SK-N-SH (cell line): Measurements from ENCODE around the gene TMCC3. TPM values are rescaled to one million over a fixed set of nuclear protein-coding genes. Genes with fewer than 3 reads are reported as not detected.

ENCODE experiments used
- CTCF ChIA-PET: fragments of 300-600, 350-600 bp; formaldehyde crosslinking; extraction: SDS; loops from one replicate; lab custom pipeline; 2021; lab: Yijun Ruan, JAX
- POLR2A ChIA-PET: fragments of 350-600 bp; sonication (Branson Sonifier 250); formaldehyde crosslinking; extraction: SDS; loops from one replicate; lab custom pipeline; 2020; ENCODE audit warnings: antibody characterized with exemption, inconsistent platforms; lab: Yijun Ruan, JAX
- DNase-seq: peaks from one replicate; pipeline ENCODE4 v3.0.0; 2012
- H2AFZ ChIP-seq: fragments of 200-600 bp; sonication (generic); 2 replicates; pipeline ENCODE4 v1.8.1; 2016; ENCODE audit warnings: antibody characterized with exemption, mild to moderate bottlenecking, low read depth
- H3F3A ChIP-seq: fragments of 200-600 bp; sonication (generic); replicated peaks from 2 replicates; pipeline ENCODE3; 2016; ENCODE audit warnings: antibody characterized with exemption, mild to moderate bottlenecking; ENCODE audit not compliant: insufficient read depth
- H3K27ac ChIP-seq, 2 experiments: fragments of 200-500 bp in 1 of 2; fragments of 200-600 bp in 1 of 2; sonication (Bioruptor generic) in 1 of 2; sonication (generic), shearing (Covaris generic) in 1 of 2; 2 replicates each; pipeline versions ENCODE4 v1.5.1 to v1.6.1; 2014 to 2016; ENCODE audit warnings: low read depth in 2 of 2, inconsistent platforms in 1 of 2, low read length in 1 of 2, mild to moderate bottlenecking in 1 of 2, mixed read lengths in 1 of 2
- H3K27me3 ChIP-seq: fragments of 200-600 bp; sonication (generic), shearing (Covaris generic); 2 replicates; pipeline ENCODE4 v1.6.1; 2016; ENCODE audit warnings: mixed run types; ENCODE audit not compliant: insufficient read depth
- H3K36me3 ChIP-seq, 2 experiments: fragments of 200-500 bp in 1 of 2; fragments of 200-600 bp in 1 of 2; sonication (Bioruptor generic) in 1 of 2; sonication (generic) in 1 of 2; replicated peaks in 1 of 2; 2 replicates each; pipeline versions ENCODE3 to v1.5.1; 2014 to 2016; ENCODE audit warnings: low read length in 1 of 2, mild to moderate bottlenecking in 1 of 2; ENCODE audit not compliant: insufficient read depth in 2 of 2, control insufficient read depth in 1 of 2
- H3K4me1 ChIP-seq, 2 experiments: fragments of 200-500 bp in 1 of 2; fragments of 200-600 bp in 1 of 2; sonication (Bioruptor generic) in 1 of 2; sonication (generic), shearing (Covaris generic) in 1 of 2; 2 replicates each; pipeline versions ENCODE4 v1.5.1 to v1.6.1; 2014 to 2016; ENCODE audit warnings: low read depth in 1 of 2, low read length in 1 of 2, mixed run types in 1 of 2; ENCODE audit not compliant: insufficient read depth in 2 of 2, control insufficient read depth in 1 of 2
- H3K4me2 ChIP-seq: fragments of 200-600 bp; sonication (generic), shearing (Covaris generic); 2 replicates; pipeline ENCODE4 v1.6.1; 2017; ENCODE audit warnings: mixed run types
- H3K4me3 ChIP-seq, 2 experiments: fragments of 200-500 bp in 1 of 2; fragments of 200-600 bp in 1 of 2; sonication (Bioruptor generic) in 1 of 2; sonication (generic), shearing (Covaris generic) in 1 of 2; 2 replicates each; pipeline versions ENCODE4 v1.5.1 to v1.8.1; 2014 to 2016; ENCODE audit warnings: low read depth in 2 of 2, inconsistent platforms in 1 of 2, low read length in 1 of 2, mild to moderate bottlenecking in 1 of 2, mixed read lengths in 1 of 2, moderate library complexity in 1 of 2
- H3K79me2 ChIP-seq: fragments of 200-600 bp; sonication (generic); 2 replicates; pipeline ENCODE4 v1.8.1; 2017; ENCODE audit warnings: mild to moderate bottlenecking; ENCODE audit not compliant: insufficient read depth
- H3K9ac ChIP-seq: fragments of 200-600 bp; sonication (generic); 2 replicates; pipeline ENCODE4 v1.6.1; 2017; ENCODE audit warnings: mixed run types
- H3K9me2 ChIP-seq: fragments of 200-600 bp; sonication (generic); 2 replicates; pipeline ENCODE4 v1.6.1; 2017; ENCODE audit warnings: mixed run types
- H3K9me3 ChIP-seq: fragments of 200-600 bp; sonication (generic); 2 replicates; pipeline ENCODE4 v1.6.1; 2017; ENCODE audit warnings: mixed run types, mild to moderate bottlenecking, moderate library complexity
- H4K20me1 ChIP-seq: fragments of 200-600 bp; sonication (generic); 2 replicates; pipeline ENCODE4 v1.6.1; 2017; ENCODE audit warnings: mild to moderate bottlenecking, mixed run types; ENCODE audit not compliant: insufficient read depth
- CTCF ChIP-seq: fragments of 200-600 bp; sonication (generic); IDR thresholded peaks from 2 replicates; pipeline ENCODE4 v1.6.1; 2017; ENCODE audit warnings: antibody characterized with exemption, mild to moderate bottlenecking, moderate library complexity
- EP300 ChIP-seq, 2 experiments: IDR thresholded peaks; 2 replicates each; pipeline versions ENCODE4 v1.4.0 to v1.6.1; 2012; ENCODE audit warnings: borderline replicate concordance in 1 of 2, low read depth in 1 of 2, low read length in 1 of 2
- FOSL2 ChIP-seq: IDR thresholded peaks from 2 replicates; pipeline ENCODE4 v1.4.0; 2012; ENCODE audit warnings: low read depth, mild to moderate bottlenecking, moderate library complexity, borderline replicate concordance
- FOXJ3 ChIP-seq: sonication (generic); formaldehyde crosslinking; IDR thresholded peaks from 2 replicates; pipeline ENCODE4 v1.5.1; 2020; ENCODE audit warnings: mild to moderate bottlenecking, missing genetic modification reagents
- FOXM1 ChIP-seq: IDR thresholded peaks from 2 replicates; pipeline ENCODE4 v1.4.0; 2012; ENCODE audit warnings: low read depth, mild to moderate bottlenecking
- GATA2 ChIP-seq: sonication (generic); formaldehyde crosslinking; IDR thresholded peaks from 2 replicates; pipeline ENCODE4 v1.5.0; 2020; ENCODE audit warnings: mild to moderate bottlenecking, missing genetic modification reagents
- IRF3 ChIP-seq: fragments of 150-350 bp; IDR thresholded peaks from 2 replicates; pipeline ENCODE4 v1.6.1; 2016; ENCODE audit warnings: mild to moderate bottlenecking, low read depth, low read length
- JUND ChIP-seq: IDR thresholded peaks from 2 replicates; pipeline ENCODE4 v1.4.0; 2012
- MEF2A ChIP-seq: IDR thresholded peaks from 2 replicates; pipeline ENCODE4 v1.4.0; 2012; ENCODE audit warnings: low read depth, borderline replicate concordance
- MXI1 ChIP-seq: IDR thresholded peaks from 2 replicates; pipeline ENCODE4 v1.6.1; 2012; ENCODE audit warnings: mild to moderate bottlenecking, low read depth, low read length, improper control_type of control experiment
- NFIC ChIP-seq: IDR thresholded peaks from 2 replicates; pipeline ENCODE4 v1.4.0; 2012; ENCODE audit warnings: borderline replicate concordance
- NRF1 ChIP-seq: IDR thresholded peaks from 2 replicates; pipeline ENCODE4 v1.6.1; 2012; ENCODE audit warnings: low read depth, mild to moderate bottlenecking, low read length
- PBX3 ChIP-seq: IDR thresholded peaks from 2 replicates; pipeline ENCODE4; 2012
- RAD21 ChIP-seq: IDR thresholded peaks from 2 replicates; pipeline ENCODE4 v1.6.1; 2012; ENCODE audit warnings: mild to moderate bottlenecking, low read length
- RCOR1 ChIP-seq: fragments of 150-350 bp; IDR thresholded peaks from 2 replicates; pipeline ENCODE4 v1.6.1; 2017; ENCODE audit warnings: antibody characterized with exemption, low read length
- RFX5 ChIP-seq: IDR thresholded peaks from 2 replicates; pipeline ENCODE4 v1.6.1; 2012; ENCODE audit warnings: mild to moderate bottlenecking, improper control_type of control experiment, low read length
- RXRA ChIP-seq: IDR thresholded peaks from 2 replicates; pipeline ENCODE4 v1.4.0; 2012; ENCODE audit warnings: low read depth, mild to moderate bottlenecking, borderline replicate concordance
- TAF1 ChIP-seq: IDR thresholded peaks from 2 replicates; pipeline ENCODE4 v1.6.1; 2012; ENCODE audit warnings: low read depth, mild to moderate bottlenecking, low read length, moderate library complexity, borderline replicate concordance
- TCF12 ChIP-seq: IDR thresholded peaks from 2 replicates; pipeline ENCODE4 v1.4.0; 2012
- TEAD4 ChIP-seq: IDR thresholded peaks from 2 replicates; pipeline ENCODE4 v1.4.0; 2012; ENCODE audit warnings: mild to moderate bottlenecking, borderline replicate concordance; ENCODE audit not compliant: insufficient read depth
- YY1 ChIP-seq: IDR thresholded peaks from 2 replicates; pipeline ENCODE4 v1.4.0; 2012; ENCODE audit warnings: low read depth, mild to moderate bottlenecking
- WGBS: methylation state at CpG from one replicate; pipeline ENCODE4 v1.1.6; 2017; ENCODE audit warnings: low lambda C conversion rate; 5-methylcytosine and 5-hydroxymethylcytosine counted together
- polyA plus RNA-seq, 3 experiments: library from polyadenylated mRNA; depleted of rRNA; stranded (reverse); fragments of >200 nt; gene quantifications; 2 replicates each; pipeline ENCODE4 v1.2.3, GENCODE V29; 2012
- TF ChIP-seq, protein P1 (sequence below): IDR thresholded peaks from 2 replicates; pipeline ENCODE4 v1.4.0; 2012; ENCODE audit warnings: low read depth, borderline replicate concordance

The TMCC3 gene
- polyA plus RNA-seq, 1 of the 3 experiments (the other 2 are of a cell fraction), result 0.53 TPM

DNA sequence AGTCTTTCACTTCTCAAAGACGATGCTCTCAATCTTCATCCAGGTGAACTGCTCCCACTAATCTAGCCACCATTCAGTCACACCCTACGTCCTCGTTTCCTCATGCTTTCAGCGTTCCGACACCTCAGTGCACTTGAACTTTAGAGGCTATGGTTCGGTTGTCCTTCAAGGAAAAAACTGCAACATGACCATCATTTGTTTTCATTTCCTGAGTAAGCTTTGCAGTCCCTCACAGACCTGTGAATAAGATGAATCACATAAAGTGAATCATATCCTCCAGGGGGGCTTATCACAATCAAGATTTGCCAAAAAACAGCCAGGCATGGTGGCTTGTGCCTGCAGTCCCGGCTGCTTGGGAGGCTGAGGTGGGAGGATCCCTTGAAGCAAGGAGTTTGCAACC, 80.2 kb downstream of the TMCC3 start:
- Histone ChIP-seq H4K20me1 (no peaks in the 10 kb centered on the region), H3F3A (no peaks in the 10 kb centered on the region), H3K9me2 (no peaks in the 10 kb centered on the region), H3K36me3 (no peaks in the 10 kb centered on the region), H2AFZ (no peak overlapping the region), H3K4me3 (no peak overlapping the region), H3K27ac (no peak overlapping the region), H3K4me2 (no peak overlapping the region), H3K9me3 (no peaks in the 10 kb centered on the region), H3K79me2 (no peaks in the 10 kb centered on the region), H3K4me1 (peaks cover 0 to 2% of the 10 kb centered on the region in 2 experiments; a peak in 1 of 4 replicates), H3K27me3 (no peaks in the 10 kb centered on the region; the same call in 1 of the 2 replicates), H3K9ac (no peak overlapping the region)
- CTCF ChIA-PET, result interaction anchor here (1.2 kb wide), 1 partner anchor 23 kb away, joined by 3 read pairs; no protein-coding TSS in a partner anchor
- WGBS, result 58% methylated on average over 7 of the region's 7 CpGs
- TF ChIP-seq RXRA (0 out of 2 replicates have a peak, but pooled peaks have one; percentile 25), TCF12 (peak; percentile 52; the same call in 1 of the 2 replicates), NRF1 (no peak), NFIC (peak; percentile 70), IRF3 (no peak), PBX3 (peak; percentile 53), JUND (peak; percentile 56), EP300 (IDR thresholded peaks at IDR 0.05; ENCODE audit: borderline replicate concordance in 1 of 2, low read depth in 1 of 2, low read length in 1 of 2) (no peak), FOSL2 (peak; percentile 79), RAD21 (no peak), YY1 (no peak), RFX5 (no peak)
- POLR2A ChIA-PET, result no interaction called here
- DNase-seq, result no peak

GRCh38 chr12:94567761-94568160, 82.6 kb downstream of the TMCC3 start:
- H3K4me2 ChIP-seq, result no peak overlapping the region
- H3K4me1 ChIP-seq, result peaks cover 0 to 4% of the 10 kb centered on the region in 2 experiments; a peak in 1 of 4 replicates
- no peaks in the 10 kb centered on the region for H3K36me3 ChIP-seq
- no peak overlapping the region for H3K9ac ChIP-seq
- POLR2A ChIA-PET, result no interaction called here
- CTCF ChIA-PET, result interaction anchor here (0.6 kb wide), 1 partner anchor 13 kb away, joined by 3 read pairs; no protein-coding TSS in a partner anchor
- no peaks in the 10 kb centered on the region; the same call in 1 of the 2 replicates for H3K27me3 ChIP-seq
- H2AFZ ChIP-seq, result no peak overlapping the region
- 80% methylated on average over 6 of the region's 6 CpGs for WGBS
- no peaks in the 10 kb centered on the region for H4K20me1 ChIP-seq
- H3F3A ChIP-seq, result no peaks in the 10 kb centered on the region
- H3K9me2 ChIP-seq, result no peaks in the 10 kb centered on the region
- no peak overlapping the region for H3K27ac ChIP-seq
- no peak for DNase-seq
- H3K4me3 ChIP-seq, result no peak overlapping the region
- H3K9me3 ChIP-seq, result no peaks in the 10 kb centered on the region
- H3K79me2 ChIP-seq, result no peaks in the 10 kb centered on the region
- TF ChIP-seq GATA2 (CRISPR knock-in tag) (no peak), CTCF (no peak), EP300 (IDR thresholded peaks at IDR 0.05; ENCODE audit: borderline replicate concordance in 1 of 2, low read depth in 1 of 2, low read length in 1 of 2) (no peak), TEAD4 (no peak), RCOR1 (no peak), FOXJ3 (CRISPR knock-in tag) (no peak), TAF1 (no peak), RFX5 (no peak), FOXM1 (no peak), MEF2A (no peak), IRF3 (no peak), MXI1 (no peak)
- TF ChIP-seq, protein P1, sequence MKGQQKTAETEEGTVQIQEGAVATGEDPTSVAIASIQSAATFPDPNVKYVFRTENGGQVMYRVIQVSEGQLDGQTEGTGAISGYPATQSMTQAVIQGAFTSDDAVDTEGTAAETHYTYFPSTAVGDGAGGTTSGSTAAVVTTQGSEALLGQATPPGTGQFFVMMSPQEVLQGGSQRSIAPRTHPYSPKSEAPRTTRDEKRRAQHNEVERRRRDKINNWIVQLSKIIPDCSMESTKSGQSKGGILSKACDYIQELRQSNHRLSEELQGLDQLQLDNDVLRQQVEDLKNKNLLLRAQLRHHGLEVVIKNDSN, result no peak
